HepG2 (cell line): ENCODE results near the gene ANKLE1. TPM values are rescaled to one million over a fixed set of nuclear protein-coding genes. Genes with fewer than 3 reads are reported as not detected.

Experiments used
- ATAC-seq: fragments of 200-7000 bp; cut with Tn5 transposase; 3 replicates; pipeline ENCODE4 v1.9.1; 2020; ENCODE audit warnings: mild to moderate bottlenecking, moderate library complexity
- BruUV-seq: library from RNA; stranded (reverse); fragments of 400-500 nt; replicated peaks from 2 replicates; lab custom pipeline; 2021; lab: Mats Ljungman, UMichigan
- CTCF ChIA-PET: fragments of 300-600 bp; formaldehyde crosslinking; extraction: SDS; loops from one replicate; lab custom pipeline; 2021; ENCODE audit warnings: low total read pairs, inconsistent platforms, low intra/inter-chr PET ratio; lab: Yijun Ruan, JAX
- POLR2A ChIA-PET: fragments of 350-600 bp; sonication (Branson Sonifier 250); formaldehyde crosslinking; loops from one replicate; lab custom pipeline; 2020; ENCODE audit warnings: antibody characterized with exemption, inconsistent platforms; lab: Yijun Ruan, JAX
- DNase-seq: peaks from one replicate; pipeline ENCODE4 v3.0.0-alpha.2; 2015; ENCODE audit warnings: low spot score
- FAIRE-seq: peaks from 3 replicates; lab custom pipeline; 2011; peaks lifted over from hg19 to GRCh38; lab: Jason Lieb, UNC
- H2AFZ ChIP-seq: one replicate; pipeline ENCODE4 v1.6.1; 2011; ENCODE audit warnings: low read length, inconsistent platforms
- H3K27ac ChIP-seq: fragments of 300-600 bp; 3 replicates; pipeline ENCODE4 v1.8.0; 2011; ENCODE audit warnings: mixed run types, mild to moderate bottlenecking, mixed read lengths, low read length, inconsistent platforms; ENCODE audit not compliant: insufficient read depth; ENCODE audit errors: extremely low read length
- H3K27me3 ChIP-seq, 2 experiments: fragments of 200-600 bp in 1 of 2; 2 replicates in 1 of 2; 3 replicates in 1 of 2; pipeline versions ENCODE4 v1.6.0 to v1.8.0; 2011; ENCODE audit warnings: low read length in 2 of 2, mild to moderate bottlenecking in 2 of 2, moderate library complexity in 2 of 2, inconsistent platforms in 1 of 2; ENCODE audit not compliant: insufficient read depth in 2 of 2, control insufficient read depth in 1 of 2
- H3K36me3 ChIP-seq, 2 experiments: fragments of 200-600 bp in 1 of 2; replicated peaks in 1 of 2; 2 replicates in 1 of 2; 3 replicates in 1 of 2; pipeline versions ENCODE4 v1.5.1 to v1.8.0; 2011; ENCODE audit warnings: low read length in 2 of 2, inconsistent platforms in 1 of 2; ENCODE audit not compliant: insufficient read depth in 2 of 2, control insufficient read depth in 1 of 2
- H3K4me1 ChIP-seq: 2 replicates; pipeline ENCODE4 v1.5.1; 2012; ENCODE audit warnings: low read length, inconsistent platforms; ENCODE audit not compliant: insufficient read depth
- H3K4me2 ChIP-seq: 2 replicates; pipeline ENCODE4 v1.6.0; 2011; ENCODE audit warnings: low read depth, low read length, inconsistent platforms
- H3K4me3 ChIP-seq, 3 experiments: fragments of 200-600 bp in 1 of 3; sonication (generic), shearing (Covaris generic) in 1 of 3; replicated peaks in 1 of 3; 2 replicates each; pipeline ENCODE4 v1.5.1; 2011 to 2016; ENCODE audit warnings: low read length in 3 of 3, inconsistent platforms in 2 of 3, low read depth in 2 of 3, mild to moderate bottlenecking in 2 of 3, control low read depth in 1 of 3, mixed read lengths in 1 of 3; ENCODE audit not compliant: insufficient read depth in 1 of 3
- H3K79me2 ChIP-seq: one replicate; pipeline ENCODE4 v1.6.1; 2011; ENCODE audit warnings: low read length, inconsistent platforms; ENCODE audit not compliant: insufficient read depth
- H3K9ac ChIP-seq: 2 replicates; pipeline ENCODE4 v1.6.0; 2011; ENCODE audit warnings: mild to moderate bottlenecking, low read depth, low read length, inconsistent platforms; ENCODE audit not compliant: insufficient read depth
- H3K9me3 ChIP-seq: 2 replicates; pipeline ENCODE4 v1.5.1; 2012; ENCODE audit warnings: mild to moderate bottlenecking, low read length
- H4K20me1 ChIP-seq: 2 replicates; pipeline ENCODE4 v1.6.0; 2011; ENCODE audit warnings: inconsistent platforms, mild to moderate bottlenecking, low read length, moderate library complexity; ENCODE audit not compliant: insufficient read depth
- ATF6 ChIP-seq: sonication (generic); formaldehyde crosslinking; conservative IDR thresholded peaks from 2 replicates; pipeline ENCODE4 v1.4.0; 2020; ENCODE audit warnings: missing genetic modification reagents
- FOSL2 ChIP-seq: sonication (generic); formaldehyde crosslinking; IDR thresholded peaks from 2 replicates; pipeline ENCODE4 v1.4.0; 2020; ENCODE audit warnings: missing genetic modification reagents
- HIVEP1 ChIP-seq: sonication (generic); formaldehyde crosslinking; IDR thresholded peaks from 2 replicates; pipeline ENCODE4 v1.4.0; 2020; ENCODE audit warnings: mild to moderate bottlenecking, missing genetic modification reagents
- HMGXB4 ChIP-seq, 2 experiments: sonication (generic) in 1 of 2; formaldehyde crosslinking in 1 of 2; IDR thresholded peaks; 2 replicates each; pipeline versions ENCODE4 v1.4.0 to v1.6.1; 2018 to 2020; ENCODE audit warnings: missing genetic modification reagents in 2 of 2, borderline replicate concordance in 1 of 2, low read depth in 1 of 2, mild to moderate bottlenecking in 1 of 2, missing biosample characterization in 1 of 2
- NR0B2 ChIP-seq: sonication (generic); formaldehyde crosslinking; IDR thresholded peaks from 2 replicates; pipeline ENCODE4 v1.4.0; 2020; ENCODE audit warnings: mild to moderate bottlenecking, missing genetic modification reagents
- RXRB ChIP-seq: IDR thresholded peaks from 2 replicates; pipeline ENCODE4 v1.6.1; 2016; ENCODE audit warnings: borderline replicate concordance, missing genetic modification reagents, missing compliant biosample characterization
- TCF12 ChIP-seq, 2 experiments: fragments of 450-650 bp in 1 of 2; sonication (generic) in 1 of 2; formaldehyde crosslinking in 1 of 2; IDR thresholded peaks; 2 replicates each; pipeline versions ENCODE4 v1.6.1 to v1.8.0; 2017 to 2022; ENCODE audit warnings: antibody characterized with exemption in 1 of 2, mild to moderate bottlenecking in 1 of 2, missing genetic modification reagents in 1 of 2, moderate library complexity in 1 of 2
- ZBTB38 ChIP-seq: sonication (generic); formaldehyde crosslinking; IDR thresholded peaks from 2 replicates; pipeline ENCODE4 v1.5.1; 2020; ENCODE audit warnings: mild to moderate bottlenecking, missing genetic modification reagents
- ZNF264 ChIP-seq: sonication (generic); formaldehyde crosslinking; IDR thresholded peaks from 2 replicates; pipeline ENCODE4 v1.4.0; 2020; ENCODE audit warnings: missing genetic modification reagents
- ZNF362 ChIP-seq: sonication (generic); formaldehyde crosslinking; IDR thresholded peaks from 2 replicates; pipeline ENCODE4 v1.4.0; 2020; ENCODE audit warnings: missing genetic modification reagents, mild to moderate bottlenecking, borderline replicate concordance
- ZNF501 ChIP-seq: sonication (generic); formaldehyde crosslinking; IDR thresholded peaks from 2 replicates; pipeline ENCODE4 v1.5.1; 2020; ENCODE audit warnings: mild to moderate bottlenecking, moderate library complexity, missing genetic modification reagents
- ZNF557 ChIP-seq: sonication (generic); formaldehyde crosslinking; IDR thresholded peaks from 2 replicates; pipeline ENCODE4 v1.4.0; 2020; ENCODE audit warnings: missing genetic modification reagents
- ZNF619 ChIP-seq: sonication (generic); formaldehyde crosslinking; IDR thresholded peaks from 2 replicates; pipeline ENCODE4 v1.4.0; 2020; ENCODE audit warnings: mild to moderate bottlenecking, missing genetic modification reagents
- ZNF784 ChIP-seq: sonication (generic); formaldehyde crosslinking; IDR thresholded peaks from 2 replicates; pipeline ENCODE4 v1.5.1; 2020; ENCODE audit warnings: missing genetic modification reagents, mild to moderate bottlenecking, borderline replicate concordance
- ZSCAN31 ChIP-seq: sonication (generic); formaldehyde crosslinking; IDR thresholded peaks from 2 replicates; pipeline ENCODE4 v1.5.0; 2020; ENCODE audit warnings: low read depth, mild to moderate bottlenecking, missing genetic modification reagents
- WGBS: methylation state at CpG from one replicate; pipeline ENCODE4 v1.1.6; 2017; ENCODE audit warnings: low lambda C conversion rate; 5-methylcytosine and 5-hydroxymethylcytosine counted together
- in situ Hi-C: cut with HindIII; loops from 2 replicates; pipeline ENCODE4 v1.10.0; 2017; ENCODE audit warnings: low pct_unique_long_range_greater_than_20kb; ENCODE audit not compliant: extremely low pct_ligation_motif_present
- intact Hi-C: fragments of 100-400 bp; cut with micrococcal nuclease; formaldehyde crosslinking; loops from one replicate; pipeline ENCODE4 v1.10.0; 2022; ENCODE audit not compliant: unreplicated experiment
- polyA plus RNA-seq, 8 experiments: library from polyadenylated mRNA; depleted of rRNA in 3 of 8; stranded (reverse) in 7 of 8; unstranded in 1 of 8; fragments of >200 nt; fragmentation: Illumina TruSeq in 4 of 8; extraction: Trizol in 4 of 8; gene quantifications; 2 replicates each; pipeline versions ENCODE4 v1.2.1 to v1.2.3, GENCODE V29; 2011 to 2016; ENCODE audit warnings: low read depth in 4 of 8, missing spikeins in 1 of 8, mixed read lengths in 1 of 8; ENCODE audit not compliant: insufficient read depth in 1 of 8
- total RNA-seq, 5 experiments: library from RNA; depleted of rRNA; stranded (reverse); fragments of >200 nt; fragmentation: Illumina TruSeq; extraction: Trizol; gene quantifications; 2 replicates each; pipeline ENCODE4 v1.2.3, GENCODE V29; 2016; ENCODE audit warnings: low read depth in 1 of 5

The ANKLE1 gene
- total and polyA plus RNA-seq, 2 of the 13 experiments (the other 11 are each of a cell fraction or from before 2014, with no cell fraction given) = 0.69 to 1.5 TPM

- 60% methylated on average over 8 of the region's 11 CpGs for WGBS
- H3K4me1 ChIP-seq = peaks cover 36% of the 10 kb centered on the region
- intact Hi-C loops = no loop called here
- ChIA-PET CTCF (no interaction called here), POLR2A (interaction anchor here (1.0 to 1.6 kb wide), 4 partner anchors 11 to 108 kb away, joined by 3 to 4 read pairs (median 4); partner anchors contain the start of gene USE1)
- no peaks in the 10 kb centered on the region for H3K9me3 ChIP-seq
- ATAC-seq = peak; percentile 44
- no peak overlapping the region for H2AFZ ChIP-seq
- in situ Hi-C loops = no loop called here
- H3K27me3 ChIP-seq = no peaks in the 10 kb centered on the region; a peak in 1 of 5 replicates
- peaks cover 7% of the 10 kb centered on the region for H4K20me1 ChIP-seq
- H3K4me3 ChIP-seq = peak overlapping the region in 1 of 3 experiments; percentile 49; a peak in 3 of 6 replicates
- H3K27ac ChIP-seq = peak overlapping the region; percentile 55
- DNase-seq = peak; percentile 76
- H3K36me3 ChIP-seq = peaks cover 12 to 20% of the 10 kb centered on the region in 2 experiments; a peak in 4 of 5 replicates
- peak; percentile 21 for FAIRE-seq
- peak overlapping the region; percentile 65 for H3K4me2 ChIP-seq
- H3K9ac ChIP-seq = peak overlapping the region; percentile 46
- H3K79me2 ChIP-seq = peaks cover 27% of the 10 kb centered on the region
- no TSS peak for BruUV-seq
- TF ChIP-seq ZNF619 (CRISPR knock-in tag) (no peak), ZSCAN31 (CRISPR knock-in tag) (no peak), ZNF264 (CRISPR knock-in tag) (no peak), HIVEP1 (peak; percentile 53; the same call in 1 of the 2 replicates), HMGXB4 (CRISPR knock-in tag; IDR thresholded peaks at IDR 0.05; ENCODE audit: borderline replicate concordance in 1 of 2, low read depth in 1 of 2) (no peak), ATF6 (CRISPR knock-in tag) (no peak), ZNF362 (CRISPR knock-in tag) (no peak), ZNF501 (CRISPR knock-in tag) (0 out of 2 replicates have a peak, but pooled peaks have one; percentile 11), FOSL2 (CRISPR knock-in tag) (peak; percentile 74), TCF12 (IDR thresholded peaks at IDR 0.05) (no peak), TCF12 (CRISPR knock-in tag; IDR thresholded peaks at IDR 0.05) (no peak), ZNF784 (CRISPR knock-in tag) (no peak), ZNF557 (CRISPR knock-in tag) (no peak), RXRB (CRISPR knock-in tag) (0 out of 2 replicates have a peak, but pooled peaks have one; percentile 15), NR0B2 (CRISPR knock-in tag) (peak; percentile 16; the same call in 1 of the 2 replicates), ZBTB38 (CRISPR knock-in tag) (0 out of 2 replicates have a peak, but pooled peaks have one; percentile 6)
Measured at GRCh38 chr19:17311455-17312188, 29.9 kb downstream of the ANKLE1 start.
